Measurements from ENCODE around the gene SIX6.

GRCh38 chr14:60505448-60505847, 3.5 kb upstream of the SIX6 start:
- no peak for TF ChIP-seq CTCF (conservative IDR thresholded peaks at IDR 0.05)
- TF ChIP-seq EZH2 (IDR thresholded peaks at IDR 0.05; ENCODE audit: low read depth), result no peak
